ENCODE results near the gene CRYGA. TPM values are rescaled to one million over a fixed set of nuclear protein-coding genes. Genes with fewer than 3 reads are reported as not detected.

The CRYGA gene
- total RNA-seq, 1 experiment from 2014 or later: not detected

DNA sequence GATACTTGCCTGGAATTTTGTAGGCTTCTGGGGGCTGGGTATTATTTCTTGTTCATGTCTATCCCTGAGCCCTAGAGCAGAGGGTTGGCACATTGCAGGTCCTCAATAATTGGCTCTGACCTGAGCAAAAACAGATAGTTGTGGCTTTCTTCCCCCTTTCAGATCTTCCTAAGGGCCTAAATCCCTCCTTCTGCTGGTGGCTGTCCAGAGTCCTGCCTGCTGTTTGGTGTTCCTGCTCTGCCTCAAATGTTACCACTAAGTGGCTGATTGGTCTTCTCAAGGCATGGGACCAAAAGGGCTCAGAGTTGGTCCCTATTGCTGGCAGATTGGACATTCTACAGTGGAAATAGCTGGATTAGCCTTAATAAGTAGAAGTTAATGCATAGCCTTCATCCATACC lies 16.4 kb downstream of the CRYGA start:
- no peak overlapping the region for H3K4me3 ChIP-seq (ENCODE audit: low read depth in 2 of 2, low read length in 2 of 2)
- ChIA-PET CTCF (interaction anchor here (1.3 kb wide), 1 partner anchor 45 kb away, joined by 16 read pairs; no protein-coding TSS in a partner anchor), POLR2A (no interaction called here)
- in situ Hi-C loops (cut with HindIII; ENCODE audit: low pct_unique_long_range_greater_than_20kb, low sequenced_read_pairs) (no loop called here), intact Hi-C loops (cut with micrococcal nuclease; ENCODE audit: unreplicated experiment) (no loop called here)
- DNase-seq (ENCODE audit: low read depth, low spot score) (no peak), ATAC-seq (no peak)
- H3K4me1 ChIP-seq (ENCODE audit: control insufficient read depth, insufficient read depth, low read length): no peaks in the 10 kb centered on the region
- TF ChIP-seq SIN3A (IDR thresholded peaks at IDR 0.05; ENCODE audit: borderline replicate concordance, insufficient read depth, low read depth, low read length) (no peak), TCF7L2 (IDR thresholded peaks at IDR 0.05; ENCODE audit: low read depth, low read length) (no peak)
- no peaks in the 10 kb centered on the region for H3K27me3 ChIP-seq (ENCODE audit: control insufficient read depth, insufficient read depth, low read length)
- no peaks in the 10 kb centered on the region for H3K36me3 ChIP-seq (ENCODE audit: control insufficient read depth, insufficient read depth, low read length)
- no peaks in the 10 kb centered on the region for H3K9me3 ChIP-seq (ENCODE audit: control insufficient read depth, insufficient read depth, low read depth, low read length)
- H3K27ac ChIP-seq (ENCODE audit: low read length): no peak overlapping the region
- BruUV-seq (replicated peaks): no TSS peak

DNA sequence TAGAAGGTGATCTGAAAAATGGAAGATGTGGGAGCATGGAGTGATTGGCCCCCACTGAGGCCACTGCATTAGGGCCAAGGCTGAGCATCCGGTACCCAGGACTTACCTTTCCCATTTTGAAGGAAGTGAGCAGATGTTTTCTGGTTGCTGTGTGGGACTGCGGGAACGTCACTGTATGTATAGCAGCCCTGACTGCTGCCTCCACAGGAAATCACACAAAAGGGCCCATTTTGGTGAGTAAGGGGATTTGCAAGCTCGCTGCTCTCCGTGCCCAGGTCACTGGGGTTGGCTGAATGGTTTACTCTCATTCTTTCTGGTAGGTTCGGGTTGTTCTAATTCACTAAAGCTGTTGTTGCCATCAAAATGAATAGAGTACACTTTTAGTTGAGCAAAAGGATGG lies 17.4 kb downstream of the CRYGA start, which contains the start of gene CRYGB:
TSS of gene CRYGB (minus strand) at position 153 of the 400 bp plus-strand sequence. CDS start at position 115, 38 bp downstream.
- ATAC-seq: no peak
- Histone ChIP-seq H3K4me1 (ENCODE audit: control insufficient read depth, insufficient read depth, low read length) (no peaks in the 10 kb centered on the region), H3K27ac (ENCODE audit: low read length) (no peak within 1 kb of the TSS), H3K9me3 (ENCODE audit: control insufficient read depth, insufficient read depth, low read depth, low read length) (no peaks in the 10 kb centered on the region), H3K36me3 (ENCODE audit: control insufficient read depth, insufficient read depth, low read length) (no peaks in the 10 kb centered on the region), H3K27me3 (ENCODE audit: control insufficient read depth, insufficient read depth, low read length) (no peaks in the 10 kb centered on the region), H3K4me3 (ENCODE audit: low read depth in 2 of 2, low read length in 2 of 2) (no peak within 1 kb of the TSS)
- intact Hi-C loops (cut with micrococcal nuclease; ENCODE audit: unreplicated experiment): no loop called here
- POLR2A ChIA-PET: no interaction called here
- DNase-seq (ENCODE audit: low read depth, low spot score): no peak
- CTCF ChIA-PET: interaction anchor here (0.7 to 1.3 kb wide), 2 partner anchors 13 to 44 kb away, joined by 10 to 16 read pairs; no protein-coding TSS in a partner anchor
- BruUV-seq (replicated peaks): no TSS peak
- in situ Hi-C loops (cut with HindIII; ENCODE audit: low pct_unique_long_range_greater_than_20kb, low sequenced_read_pairs): no loop called here
- TF ChIP-seq SIN3A (IDR thresholded peaks at IDR 0.05; ENCODE audit: borderline replicate concordance, insufficient read depth, low read depth, low read length) (no peak), POLR2AphosphoS5 (IDR thresholded peaks at IDR 0.05; ENCODE audit: low read depth, low read length) (no peak), CTCF (IDR thresholded peaks at IDR 0.05) (no peak), TCF7L2 (IDR thresholded peaks at IDR 0.05; ENCODE audit: low read depth, low read length) (no peak)
- TF ChIP-seq, protein P1, sequence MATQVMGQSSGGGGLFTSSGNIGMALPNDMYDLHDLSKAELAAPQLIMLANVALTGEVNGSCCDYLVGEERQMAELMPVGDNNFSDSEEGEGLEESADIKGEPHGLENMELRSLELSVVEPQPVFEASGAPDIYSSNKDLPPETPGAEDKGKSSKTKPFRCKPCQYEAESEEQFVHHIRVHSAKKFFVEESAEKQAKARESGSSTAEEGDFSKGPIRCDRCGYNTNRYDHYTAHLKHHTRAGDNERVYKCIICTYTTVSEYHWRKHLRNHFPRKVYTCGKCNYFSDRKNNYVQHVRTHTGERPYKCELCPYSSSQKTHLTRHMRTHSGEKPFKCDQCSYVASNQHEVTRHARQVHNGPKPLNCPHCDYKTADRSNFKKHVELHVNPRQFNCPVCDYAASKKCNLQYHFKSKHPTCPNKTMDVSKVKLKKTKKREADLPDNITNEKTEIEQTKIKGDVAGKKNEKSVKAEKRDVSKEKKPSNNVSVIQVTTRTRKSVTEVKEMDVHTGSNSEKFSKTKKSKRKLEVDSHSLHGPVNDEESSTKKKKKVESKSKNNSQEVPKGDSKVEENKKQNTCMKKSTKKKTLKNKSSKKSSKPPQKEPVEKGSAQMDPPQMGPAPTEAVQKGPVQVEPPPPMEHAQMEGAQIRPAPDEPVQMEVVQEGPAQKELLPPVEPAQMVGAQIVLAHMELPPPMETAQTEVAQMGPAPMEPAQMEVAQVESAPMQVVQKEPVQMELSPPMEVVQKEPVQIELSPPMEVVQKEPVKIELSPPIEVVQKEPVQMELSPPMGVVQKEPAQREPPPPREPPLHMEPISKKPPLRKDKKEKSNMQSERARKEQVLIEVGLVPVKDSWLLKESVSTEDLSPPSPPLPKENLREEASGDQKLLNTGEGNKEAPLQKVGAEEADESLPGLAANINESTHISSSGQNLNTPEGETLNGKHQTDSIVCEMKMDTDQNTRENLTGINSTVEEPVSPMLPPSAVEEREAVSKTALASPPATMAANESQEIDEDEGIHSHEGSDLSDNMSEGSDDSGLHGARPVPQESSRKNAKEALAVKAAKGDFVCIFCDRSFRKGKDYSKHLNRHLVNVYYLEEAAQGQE (IDR thresholded peaks at IDR 0.05; ENCODE audit: insufficient read depth in 1 of 2, low read depth in 2 of 2, low read length in 1 of 2): no peak

Data from Panc1 (cell line).